Loucy (cell line): ENCODE measurements around the gene DUSP2.

Experiments
- CTCF ChIP-seq: fragments of 200-600 bp; sonication (generic); conservative IDR thresholded peaks from 2 replicates; pipeline ENCODE4 v1.5.1; 2014; ENCODE audit warnings: mild to moderate bottlenecking, antibody characterized with exemption, low read length
- EZH2phosphoT487 ChIP-seq: fragments of 200-600 bp; IDR thresholded peaks from 2 replicates; pipeline ENCODE4 v1.6.1; 2018; ENCODE audit warnings: antibody characterized with exemption, mild to moderate bottlenecking, moderate library complexity, borderline replicate concordance

- TF ChIP-seq CTCF (no peak), EZH2phosphoT487 (no peak)
These were observed 44.3 kb downstream of the DUSP2 start for GRCh38 chr2:96100893-96101304.
